Measurements from ENCODE around the gene SDCCAG8. TPM values are rescaled to one million over a fixed set of nuclear protein-coding genes. Genes with fewer than 3 reads are reported as not detected.

The SDCCAG8 gene
- total RNA-seq, 8 experiments from 2014 or later: 24.6 to 68.7 (median 46.8) TPM

DNA sequence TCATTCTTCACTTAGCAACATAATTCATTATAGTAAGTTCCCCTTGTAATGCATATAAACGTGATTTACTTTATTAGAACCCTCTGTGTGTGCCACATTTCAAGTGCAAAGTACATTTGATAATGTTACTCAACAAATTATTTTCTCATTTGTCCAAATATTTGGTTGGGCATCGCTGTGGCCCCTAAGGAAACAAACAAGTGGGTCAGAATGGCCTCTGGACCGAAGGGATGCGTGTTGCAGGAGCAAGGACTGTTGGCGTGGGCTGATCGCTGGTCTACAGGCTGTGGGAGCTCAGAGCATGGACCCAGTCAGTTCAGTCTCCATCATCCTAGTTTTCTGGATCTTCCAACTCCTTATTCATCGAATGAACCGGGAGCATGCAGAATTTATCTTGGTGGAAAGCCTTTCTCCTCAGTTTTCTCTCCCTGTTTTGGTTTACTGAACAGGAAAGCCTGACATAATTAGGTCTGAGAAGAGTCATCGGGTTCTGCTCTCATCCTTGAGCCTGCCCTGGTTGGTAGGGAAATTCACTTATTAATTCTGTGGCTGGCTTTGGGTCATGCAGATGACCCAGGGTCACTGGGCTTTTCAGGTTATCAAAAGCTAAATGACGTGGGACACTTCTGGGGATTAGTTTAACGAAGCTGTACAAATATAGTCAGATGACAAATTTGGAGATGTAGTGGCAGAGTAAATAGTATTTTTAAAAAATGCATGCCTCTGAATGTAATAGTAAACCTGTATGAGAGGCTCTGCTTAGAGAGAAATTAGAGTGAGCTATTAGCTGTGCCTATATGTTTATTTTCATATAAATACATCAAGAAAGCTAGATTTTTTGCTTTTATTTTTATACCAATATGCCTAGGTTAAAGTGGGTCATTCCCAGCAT lies 200.2 kb downstream of the SDCCAG8 start:
- no peaks in the 10 kb centered on the region for H3K4me1 ChIP-seq (replicated peaks in 1 of 2)
- no peak for ATAC-seq (replicated peaks in 6 of 8)
- in situ Hi-C loops (cut with MboI; ENCODE audit: low pct_unique_long_range_greater_than_20kb in 2 of 9, low sequenced_read_pairs in 9 of 9, unreplicated experiment in 9 of 9): no loop called here
- no peak overlapping the region for H3K4me3 ChIP-seq
- H3K27ac ChIP-seq: no peak overlapping the region
- WGBS, 10 experiments: 58 to 96% (median 86%) methylated on average over 3 to 11 of the region's 11 CpGs

GRCh38 chr1:243457363-243457982 lies 201.6 kb downstream of the SDCCAG8 start:
- in situ Hi-C loops (cut with MboI; ENCODE audit: low pct_unique_long_range_greater_than_20kb in 2 of 9, low sequenced_read_pairs in 9 of 9, unreplicated experiment in 9 of 9): no loop called here
- Histone ChIP-seq H3K27ac (no peak overlapping the region), H3K4me3 (no peak overlapping the region), H3K4me1 (replicated peaks in 1 of 2) (no peaks in the 10 kb centered on the region)
- peak in 1 of 8 experiments; percentile 56 for ATAC-seq (replicated peaks in 6 of 8)
- 54 to 100% (median 97%) methylated on average over 3 to 9 of the region's 9 CpGs for WGBS, 10 experiments

GRCh38 chr1:243459059-243459458 lies 203.2 kb downstream of the SDCCAG8 start:
- 86 to 100% (median 95%) methylated on average over 1 to 3 of the region's 3 CpGs; no CpG with 5 or more reads in 2 of the 10 experiments for WGBS, 10 experiments
- in situ Hi-C loops (cut with MboI; ENCODE audit: low pct_unique_long_range_greater_than_20kb in 2 of 9, low sequenced_read_pairs in 9 of 9, unreplicated experiment in 9 of 9): no loop called here

DNA sequence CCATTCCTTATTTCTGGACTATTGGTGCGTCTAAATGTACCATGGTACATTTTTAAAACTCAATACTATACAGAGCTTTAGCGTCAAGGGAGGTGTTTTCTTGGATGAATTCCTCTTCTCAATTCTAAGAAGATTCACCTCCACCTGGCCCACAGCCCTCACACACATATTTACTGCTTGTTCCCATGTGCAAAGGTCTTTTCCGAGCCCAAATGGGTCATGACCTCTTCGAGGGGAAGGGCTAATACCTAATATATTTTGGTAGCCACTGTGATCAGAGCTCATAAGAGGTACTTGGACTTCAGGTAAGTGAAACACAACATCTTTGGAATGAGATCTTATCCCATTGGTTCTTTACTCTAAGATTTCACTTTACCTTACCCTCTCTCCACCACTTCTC lies 205.9 kb downstream of the SDCCAG8 start:
- Histone ChIP-seq H3K27ac (no peak overlapping the region), H3K4me3 (no peak overlapping the region), H3K4me1 (replicated peaks in 1 of 2) (no peaks in the 10 kb centered on the region)
- ATAC-seq (replicated peaks in 6 of 8): no peak
- 72 to 100% (median 91%) methylated on average over 2 to 4 of the region's 4 CpGs for WGBS, 10 experiments
- in situ Hi-C loops (cut with MboI; ENCODE audit: low pct_unique_long_range_greater_than_20kb in 2 of 9, low sequenced_read_pairs in 9 of 9, unreplicated experiment in 9 of 9): no loop called here

More at GRCh38 chr1:243459059-243459458, 203.2 kb downstream of the SDCCAG8 start:
- ATAC-seq (replicated peaks in 6 of 8): no peak
- Histone ChIP-seq H3K4me3 (no peak overlapping the region), H3K4me1 (replicated peaks in 1 of 2) (no peaks in the 10 kb centered on the region), H3K27ac (no peak overlapping the region)

- no peak for ATAC-seq (replicated peaks in 6 of 8)
- WGBS, 10 experiments: 88 to 100% (median 100%) methylated on average over 1 of the region's 1 CpG; no CpG with 5 or more reads in 7 of the 10 experiments
- no peak overlapping the region for H3K4me3 ChIP-seq
- H3K27ac ChIP-seq: no peak overlapping the region
- in situ Hi-C loops (cut with MboI; ENCODE audit: low pct_unique_long_range_greater_than_20kb in 2 of 9, low sequenced_read_pairs in 9 of 9, unreplicated experiment in 9 of 9): no loop called here
- H3K4me1 ChIP-seq (replicated peaks in 1 of 2): no peaks in the 10 kb centered on the region
These were observed 207.3 kb downstream of the SDCCAG8 start for GRCh38 chr1:243462929-243463697.

GRCh38 chr1:243465081-243465480 lies 209.2 kb downstream of the SDCCAG8 start:
- ATAC-seq (replicated peaks in 6 of 8): peak in 1 of 8 experiments; percentile 24
- H3K27ac ChIP-seq: no peak overlapping the region
- 50 to 100% (median 95%) methylated on average over 1 to 5 of the region's 5 CpGs; no CpG with 5 or more reads in 1 of the 10 experiments for WGBS, 10 experiments
- no peak overlapping the region for H3K4me3 ChIP-seq
- in situ Hi-C loops (cut with MboI; ENCODE audit: low pct_unique_long_range_greater_than_20kb in 2 of 9, low sequenced_read_pairs in 9 of 9, unreplicated experiment in 9 of 9): no loop called here
- H3K4me1 ChIP-seq (replicated peaks in 1 of 2): peaks cover 2% of the 10 kb centered on the region in 2 donors

DNA sequence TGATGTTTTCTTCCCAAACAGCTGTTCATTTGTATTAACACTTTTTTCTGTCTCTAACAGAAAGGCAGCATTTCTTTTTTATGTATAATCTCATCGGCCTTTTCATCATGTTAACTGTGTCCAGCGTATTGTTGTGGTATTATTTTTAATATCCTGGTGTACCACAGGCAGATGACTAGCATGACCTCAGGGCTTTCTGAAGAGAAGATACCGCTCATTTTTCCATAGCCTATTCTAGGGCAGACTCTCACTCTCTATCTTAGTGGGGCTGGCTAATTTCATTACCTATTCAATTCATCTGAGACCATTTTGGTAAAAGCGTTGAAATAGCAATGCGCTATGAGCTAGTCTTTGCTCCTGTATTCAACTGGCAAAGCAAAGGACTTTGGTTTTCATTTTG lies 209.9 kb downstream of the SDCCAG8 start:
- WGBS, 10 experiments: 60 to 100% (median 77%) methylated on average over 1 to 5 of the region's 5 CpGs
- ATAC-seq (replicated peaks in 6 of 8): no peak
- Histone ChIP-seq H3K27ac (no peak overlapping the region), H3K4me1 (replicated peaks in 1 of 2) (peaks cover 8 to 9% of the 10 kb centered on the region in 2 donors), H3K4me3 (no peak overlapping the region)
- in situ Hi-C loops (cut with MboI; ENCODE audit: low pct_unique_long_range_greater_than_20kb in 2 of 9, low sequenced_read_pairs in 9 of 9, unreplicated experiment in 9 of 9): no loop called here

DNA sequence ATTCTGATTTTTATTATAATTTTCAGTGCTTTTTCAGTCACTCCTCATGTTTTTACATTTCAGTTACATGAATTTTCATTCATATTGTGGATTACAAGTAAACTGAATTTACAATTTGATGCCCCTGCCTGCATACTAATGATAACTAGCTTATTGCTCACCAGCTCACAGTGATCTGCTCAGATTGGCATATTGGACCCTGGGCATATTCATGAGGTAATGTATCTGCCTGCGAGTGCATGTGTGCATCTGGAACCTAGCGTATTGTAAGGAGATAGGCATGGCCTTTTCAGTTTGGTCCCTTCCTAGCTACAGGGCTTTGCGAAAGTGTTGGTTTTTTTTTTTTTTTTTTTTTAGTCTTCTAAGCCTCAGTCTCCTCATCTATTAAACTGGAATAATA lies 213.7 kb downstream of the SDCCAG8 start:
- 8 to 100% (median 80%) methylated on average over 1 to 3 of the region's 3 CpGs for WGBS, 10 experiments
- Histone ChIP-seq H3K27ac (no peak overlapping the region), H3K4me3 (no peak overlapping the region), H3K4me1 (replicated peaks in 1 of 2) (peaks cover 39 to 40% of the 10 kb centered on the region in 2 donors)
- in situ Hi-C loops (cut with MboI; ENCODE audit: low pct_unique_long_range_greater_than_20kb in 2 of 9, low sequenced_read_pairs in 9 of 9, unreplicated experiment in 9 of 9): no loop called here
- peak in 4 of 8 experiments; percentile 16 to 84 (median 34) for ATAC-seq (replicated peaks in 6 of 8)

DNA sequence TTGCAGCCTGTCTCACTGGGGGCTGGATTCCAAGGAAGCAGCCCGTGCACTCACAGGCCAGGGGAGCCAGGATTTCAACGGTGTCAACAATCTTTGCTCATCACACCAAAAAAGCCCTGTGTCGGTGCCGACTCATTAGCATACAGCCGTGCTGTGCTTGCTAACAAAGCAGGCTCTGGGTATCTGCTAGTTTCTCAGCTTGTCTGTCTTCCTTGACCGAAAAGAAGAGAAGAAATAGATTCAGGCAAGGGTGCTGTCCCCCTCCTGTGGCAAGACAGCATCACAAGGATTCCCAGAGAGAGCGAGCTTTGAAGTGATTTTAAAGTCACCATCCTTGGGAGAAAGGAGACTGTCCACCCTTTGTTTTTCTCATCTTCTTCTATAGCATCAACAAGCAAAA lies 214.7 kb downstream of the SDCCAG8 start:
- peak in 5 of 8 experiments; percentile 84 to 89 (median 87) for ATAC-seq (replicated peaks in 6 of 8)
- WGBS, 10 experiments: 0 to 69% (median 9%) methylated on average over 1 to 7 of the region's 7 CpGs
- Histone ChIP-seq H3K27ac (peak overlapping the region in 1 of 2 donors; percentile 28), H3K4me1 (replicated peaks in 1 of 2) (peaks cover 47 to 48% of the 10 kb centered on the region in 2 donors), H3K4me3 (peak overlapping the region in 1 of 5 donors; percentile 6)
- in situ Hi-C loops (cut with MboI; ENCODE audit: low pct_unique_long_range_greater_than_20kb in 2 of 9, low sequenced_read_pairs in 9 of 9, unreplicated experiment in 9 of 9): no loop called here

GRCh38 chr1:243471026-243471685 lies 215.3 kb downstream of the SDCCAG8 start:
- Histone ChIP-seq H3K4me3 (no peak overlapping the region), H3K27ac (peak overlapping the region in 1 of 2 donors; percentile 28), H3K4me1 (replicated peaks in 1 of 2) (peaks cover 54 to 55% of the 10 kb centered on the region in 2 donors)
- peak in 4 of 8 experiments; percentile 14 to 20 (median 18) for ATAC-seq (replicated peaks in 6 of 8)
- 20 to 94% (median 55%) methylated on average over 1 to 16 of the region's 17 CpGs; no CpG with 5 or more reads in 1 of the 10 experiments for whole genome bisulfite sequencing, 10 experiments
- in situ Hi-C loops (cut with MboI; ENCODE audit: low pct_unique_long_range_greater_than_20kb in 2 of 9, low sequenced_read_pairs in 9 of 9, unreplicated experiment in 9 of 9): no loop called here

GRCh38 chr1:243471754-243472745 lies 216.2 kb downstream of the SDCCAG8 start:
- peaks cover 62 to 63% of the 10 kb centered on the region in 2 donors for H3K4me1 ChIP-seq (replicated peaks in 1 of 2)
- H3K27ac ChIP-seq: no peak overlapping the region
- in situ Hi-C loops (cut with MboI; ENCODE audit: low pct_unique_long_range_greater_than_20kb in 2 of 9, low sequenced_read_pairs in 9 of 9, unreplicated experiment in 9 of 9): no loop called here
- ATAC-seq (replicated peaks in 6 of 8): no peak
- 72 to 100% (median 89%) methylated on average over 1 to 3 of the region's 3 CpGs for WGBS, 10 experiments
- H3K4me3 ChIP-seq: no peak overlapping the region
